PFSK-1 (cell line): ENCODE results near the gene ARHGAP19.

Source experiments
- FOXP2 ChIP-seq: optimal IDR thresholded peaks from 2 replicates; pipeline ENCODE3; 2011; ENCODE audit warnings: borderline replicate concordance, control low read depth, inconsistent platforms; ENCODE audit not compliant: insufficient read depth; ENCODE audit errors: extremely low read length, extremely low read depth
- POLR2AphosphoS5 ChIP-seq: IDR thresholded peaks from 2 replicates; pipeline ENCODE4 v1.6.1; 2012; ENCODE audit warnings: low read depth, mild to moderate bottlenecking, control low read depth, low read length, moderate library complexity
- REST ChIP-seq, 2 experiments: IDR thresholded peaks; 2 replicates each; pipeline versions ENCODE4 v1.6.1 to v1.8.0; 2011 to 2012; ENCODE audit warnings: low read depth in 2 of 2, low read length in 2 of 2, control low read depth in 1 of 2, inconsistent platforms in 1 of 2, mild to moderate bottlenecking in 1 of 2, moderate library complexity in 1 of 2; ENCODE audit not compliant: insufficient read depth in 1 of 2
- SIN3A ChIP-seq: IDR thresholded peaks from 2 replicates; pipeline ENCODE4 v1.6.1; 2012; ENCODE audit warnings: mild to moderate bottlenecking, low read length, moderate library complexity, borderline replicate concordance; ENCODE audit not compliant: insufficient read depth
- TAF1 ChIP-seq: IDR thresholded peaks from 2 replicates; pipeline ENCODE4 v1.6.1; 2012; ENCODE audit warnings: low read length, control low read depth, borderline replicate concordance; ENCODE audit not compliant: insufficient read depth

Gene ARHGAP19

GRCh38 chr10:97256356-97256755 is 36.1 kb downstream of the ARHGAP19 start:
- no peak for TF ChIP-seq FOXP2
- TF ChIP-seq POLR2AphosphoS5, result no peak
- TF ChIP-seq SIN3A, result no peak
- TF ChIP-seq TAF1, result no peak
- TF ChIP-seq REST (IDR thresholded peaks at IDR 0.05; ENCODE audit: insufficient read depth in 1 of 2, low read depth in 2 of 2, low read length in 2 of 2), result no peak

- TF ChIP-seq TAF1 (no peak), POLR2AphosphoS5 (no peak), FOXP2 (no peak), REST (IDR thresholded peaks at IDR 0.05; ENCODE audit: insufficient read depth in 1 of 2, low read depth in 2 of 2, low read length in 2 of 2) (no peak)
Measured at GRCh38 chr10:97255512-97256293, 36.7 kb downstream of the ARHGAP19 start.

- TF ChIP-seq FOXP2 (no peak), REST (IDR thresholded peaks at IDR 0.05; ENCODE audit: insufficient read depth in 1 of 2, low read depth in 2 of 2, low read length in 2 of 2) (no peak), TAF1 (no peak), SIN3A (no peak), POLR2AphosphoS5 (no peak)
Measured at GRCh38 chr10:97254694-97255093, 37.7 kb downstream of the ARHGAP19 start.

- TF ChIP-seq TAF1 (no peak), SIN3A (no peak), FOXP2 (no peak), REST (IDR thresholded peaks at IDR 0.05; ENCODE audit: insufficient read depth in 1 of 2, low read depth in 2 of 2, low read length in 2 of 2) (no peak), POLR2AphosphoS5 (no peak)
Measured at GRCh38 chr10:97250952-97251351, 41.5 kb downstream of the ARHGAP19 start.
